Activated CD4-positive, alpha-beta T cell treated with anti-CD3 and anti-CD28 coated beads, Interleukin-2, amount 50 U/mL, for 48 hours (primary cell): ENCODE data around the gene TAPT1.
"Not testable (repeated sequence)": the region's sequence is repeated elsewhere in the genome, so short reads cannot be mapped to it uniquely, and the experiment has no call there.

ENCODE experiments used
- DNase-seq, 2 experiments: peaks; one replicate each; pipeline ENCODE4 v3.0.0-alpha.2; 2020

TAPT1 gene

DNA sequence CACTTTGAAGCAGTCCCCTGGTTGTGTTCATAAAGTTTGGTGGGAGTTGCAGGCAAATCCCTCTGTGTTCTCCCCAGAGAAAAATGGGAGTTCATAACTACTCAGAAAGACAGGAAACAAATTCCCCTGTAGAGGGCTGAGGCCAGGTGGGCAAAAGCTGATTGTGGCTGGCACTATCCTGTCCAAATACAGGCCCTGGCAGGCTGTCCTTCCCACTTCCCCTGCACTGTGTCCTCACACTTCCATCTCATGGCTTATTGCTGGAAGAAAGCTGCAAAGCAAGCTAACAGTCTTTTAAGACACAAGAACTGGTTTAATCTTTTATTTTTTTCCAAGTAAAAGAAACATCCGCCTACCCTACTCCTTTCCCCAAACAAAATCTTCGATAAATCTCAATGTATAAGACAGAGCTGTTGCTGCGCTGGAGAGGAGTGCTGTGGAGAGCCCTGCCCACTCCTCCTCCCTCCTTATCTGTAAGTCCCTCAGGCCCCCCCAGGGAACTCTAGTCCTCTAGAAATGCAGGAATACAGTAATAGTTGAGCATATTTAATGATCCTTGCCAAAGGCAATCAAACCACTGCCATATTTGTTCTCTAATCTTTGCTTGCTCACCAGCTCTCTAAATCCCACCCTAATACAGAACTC is 14.0 kb downstream of the TAPT1 start:
- DNase-seq: no peak

DNA sequence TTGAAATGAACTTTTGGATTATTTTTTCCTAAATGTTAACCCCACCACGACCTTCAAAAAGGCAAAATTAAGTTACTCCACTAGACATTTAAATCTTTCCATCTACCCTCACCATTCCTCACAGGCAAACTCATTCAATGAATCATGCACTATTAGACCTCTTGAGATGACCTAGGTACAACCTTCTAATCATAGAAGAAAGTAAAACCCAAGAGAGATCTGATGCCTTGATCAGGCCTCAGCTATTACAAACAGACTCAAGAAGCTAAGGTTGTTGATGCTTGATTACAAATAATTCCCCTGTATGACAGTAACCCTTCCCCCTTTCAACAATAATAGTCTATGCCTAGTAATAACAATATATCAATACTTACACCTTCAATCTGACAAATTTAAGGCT is 18.9 kb downstream of the TAPT1 start:
- no peak for DNase-seq

DNA sequence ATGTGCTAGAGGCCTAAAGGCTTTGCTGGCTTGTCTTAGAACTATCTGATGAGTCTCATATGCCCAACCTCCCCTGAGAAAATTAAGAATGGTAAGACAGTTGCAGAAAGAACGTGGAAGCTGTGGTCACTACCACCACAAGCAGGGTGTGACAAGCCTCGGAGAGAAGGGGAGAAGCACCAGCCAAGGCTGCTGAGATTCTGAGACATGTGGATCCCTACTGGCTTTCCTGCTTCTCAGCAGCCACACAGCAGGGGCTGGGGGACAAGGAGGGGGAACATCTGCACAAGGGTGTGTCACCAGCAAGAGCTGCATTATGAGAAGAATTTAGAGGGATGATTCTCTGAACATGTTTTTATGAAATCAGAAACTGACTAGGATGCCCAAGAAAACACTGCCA is 19.4 kb downstream of the TAPT1 start:
- no peak for DNase-seq

DNA sequence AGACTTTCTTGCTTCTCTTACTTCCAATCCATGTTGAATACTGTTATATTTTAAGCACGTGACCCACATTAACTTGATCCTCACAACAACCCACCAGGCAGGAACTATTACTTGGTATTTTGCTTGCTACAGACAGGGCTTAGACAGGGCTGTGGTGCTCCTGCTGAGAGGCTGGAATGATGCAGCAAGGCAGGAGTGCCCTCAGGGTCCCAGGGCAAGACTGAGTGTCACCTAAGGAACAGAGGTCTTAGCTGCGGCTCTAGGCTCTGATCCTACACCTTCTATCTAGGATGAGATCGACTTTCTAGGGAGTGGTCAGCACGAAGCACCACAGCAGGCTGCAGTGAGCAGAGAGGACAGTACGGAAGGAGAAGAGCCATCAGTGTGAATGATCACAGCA is 20.0 kb downstream of the TAPT1 start:
- DNase-seq: no peak

DNA sequence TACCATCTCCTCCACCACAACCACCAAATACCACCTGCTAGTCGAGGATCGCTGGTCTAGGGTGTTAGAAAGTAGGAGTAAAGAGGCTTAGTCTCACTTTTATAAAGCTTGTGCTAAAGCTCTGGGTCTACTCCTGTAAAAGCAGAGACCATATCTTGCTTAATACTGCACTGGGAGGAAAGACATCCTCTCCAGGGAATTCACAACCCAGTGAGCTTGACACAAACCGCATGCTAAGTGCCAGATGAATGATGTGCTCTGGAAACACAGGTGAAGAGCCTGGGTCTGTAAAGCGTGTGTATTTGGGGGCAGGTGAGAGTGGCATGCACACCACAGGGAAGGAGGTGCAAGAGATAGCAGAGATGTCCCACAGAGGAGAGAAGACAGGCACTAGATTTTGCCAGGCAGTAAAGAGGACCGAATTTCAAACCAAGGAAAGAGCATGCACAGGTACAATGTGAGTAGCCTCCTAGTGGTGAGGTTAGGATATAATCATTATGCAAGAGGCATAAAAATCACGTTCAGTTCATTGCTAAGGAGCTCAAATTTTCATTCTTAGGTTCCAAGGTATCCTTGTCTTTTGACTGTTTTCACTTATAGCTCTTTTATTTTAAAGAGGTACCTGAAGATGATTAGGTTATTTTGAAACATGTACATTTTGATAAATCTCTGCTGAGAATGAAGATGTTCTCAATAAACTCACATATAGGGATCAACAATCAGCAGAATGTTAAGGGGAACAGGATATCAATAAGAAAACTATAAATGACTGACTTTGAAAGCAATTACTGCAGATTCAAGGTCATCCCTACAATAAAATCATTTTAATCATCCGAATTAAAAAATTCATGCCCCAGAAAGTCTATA is 20.7 kb downstream of the TAPT1 start:
- no peak for DNase-seq

DNA sequence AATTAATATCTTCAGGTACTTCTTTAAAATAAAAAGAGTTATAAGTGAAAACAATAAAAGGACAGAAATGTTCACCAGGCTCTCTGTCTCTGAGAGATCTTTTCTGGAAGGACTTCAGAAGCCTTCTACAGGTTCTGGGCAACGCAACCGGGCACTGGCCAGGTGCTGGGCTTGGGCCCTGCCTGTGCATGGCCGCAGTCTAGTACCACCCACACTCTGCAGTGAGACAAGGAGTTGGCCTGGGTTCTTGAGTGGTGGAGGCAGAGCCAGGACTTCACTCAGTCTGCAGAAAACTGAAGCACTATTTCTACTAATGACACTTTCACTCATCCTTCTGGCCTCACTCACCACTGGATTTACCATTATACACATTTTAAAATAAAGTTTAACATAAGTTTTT is 21.8 kb downstream of the TAPT1 start:
- no peak for DNase-seq

DNA sequence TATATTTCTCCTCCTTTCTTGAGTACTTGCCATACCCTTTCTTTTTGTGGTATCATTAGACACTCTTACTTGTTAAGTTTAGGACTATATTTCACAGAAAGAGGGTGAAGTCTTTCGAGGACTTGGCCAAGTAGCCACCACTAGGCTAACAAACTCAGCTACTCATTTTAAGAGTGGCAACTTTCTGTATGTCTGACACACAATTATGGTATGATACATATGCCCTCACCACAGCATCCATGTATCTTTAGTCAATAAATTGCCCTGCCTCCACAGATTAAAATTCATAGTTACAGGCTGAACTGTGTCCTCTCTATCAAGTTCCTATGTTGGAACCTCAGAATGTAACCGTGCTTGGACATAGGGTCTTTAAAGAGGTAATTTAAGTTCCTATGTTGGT is 23.2 kb downstream of the TAPT1 start:
- DNase-seq: no peak

DNA sequence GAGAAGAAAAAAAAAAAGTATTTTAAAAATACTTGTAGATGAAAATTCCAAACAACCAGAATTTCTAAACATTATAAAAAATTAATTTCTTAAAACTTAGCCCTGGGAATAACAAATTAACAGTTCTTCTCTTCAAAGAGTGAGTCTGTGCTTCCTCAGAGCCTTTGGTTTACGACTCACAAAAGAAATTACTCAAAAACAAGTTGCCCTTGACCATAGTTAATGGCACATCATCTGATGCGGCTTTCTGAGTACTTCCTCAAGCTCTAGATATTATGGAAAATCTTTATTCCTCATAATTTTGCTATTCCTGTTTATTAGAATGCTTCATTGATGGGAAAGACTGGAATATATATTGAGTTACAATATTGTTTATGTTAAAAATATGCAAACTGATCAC is 23.7 kb downstream of the TAPT1 start:
- no peak for DNase-seq

DNA sequence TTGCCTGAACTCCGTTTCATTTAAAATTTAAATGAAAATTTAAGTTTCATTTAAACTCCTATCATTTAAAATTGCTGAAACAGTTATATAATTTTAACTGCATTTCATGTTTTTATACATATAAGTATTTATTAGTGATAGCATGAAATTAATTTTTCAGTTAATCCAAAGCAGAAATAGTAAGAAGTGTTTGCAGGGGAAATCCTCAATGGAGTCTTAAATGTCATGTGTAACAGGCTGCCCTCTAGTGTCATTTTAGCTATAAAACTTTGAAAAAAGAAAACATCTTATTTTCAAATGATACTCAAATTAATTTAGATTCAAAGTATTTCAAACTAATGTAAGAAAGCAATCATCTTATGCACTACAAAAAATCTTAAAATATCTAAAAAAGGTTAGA is 27.2 kb downstream of the TAPT1 start:
- no peak for DNase-seq

DNA sequence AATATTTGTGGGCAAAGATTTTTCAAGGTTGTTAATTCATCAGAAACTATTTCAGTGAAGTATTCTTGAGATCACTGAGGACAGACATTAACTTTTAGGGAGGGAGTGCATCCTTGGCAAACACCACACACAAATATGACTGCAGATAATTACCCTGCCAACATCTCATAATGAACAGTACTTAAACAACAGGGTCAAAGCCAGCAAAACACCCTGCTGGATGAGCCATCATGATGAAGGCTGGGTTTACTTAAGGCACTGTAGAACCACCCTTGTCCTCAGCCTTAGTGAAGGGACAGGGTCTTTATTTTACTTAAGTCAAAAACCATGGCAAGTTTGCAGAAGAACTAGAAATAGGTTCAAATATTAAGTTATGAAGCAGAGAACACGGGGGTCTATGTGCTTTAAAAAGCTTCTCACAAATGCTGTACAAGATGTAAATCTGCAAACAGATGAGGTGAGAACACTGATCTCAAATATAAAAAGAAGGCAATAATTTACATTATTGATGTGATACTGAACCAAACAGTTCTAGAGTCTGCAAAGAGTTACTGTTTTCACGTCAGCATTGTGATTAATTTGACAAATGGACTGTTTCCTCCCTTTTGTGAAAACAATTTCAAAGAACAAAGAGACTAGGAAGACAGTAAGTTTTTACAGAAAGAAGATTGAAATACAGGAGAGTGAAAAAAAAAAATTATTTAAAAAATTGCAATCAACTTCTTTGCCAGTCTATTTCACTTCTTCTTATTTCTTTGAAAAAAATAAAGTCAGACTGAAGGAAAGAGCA is 28.2 kb downstream of the TAPT1 start:
- DNase-seq: no peak

DNA sequence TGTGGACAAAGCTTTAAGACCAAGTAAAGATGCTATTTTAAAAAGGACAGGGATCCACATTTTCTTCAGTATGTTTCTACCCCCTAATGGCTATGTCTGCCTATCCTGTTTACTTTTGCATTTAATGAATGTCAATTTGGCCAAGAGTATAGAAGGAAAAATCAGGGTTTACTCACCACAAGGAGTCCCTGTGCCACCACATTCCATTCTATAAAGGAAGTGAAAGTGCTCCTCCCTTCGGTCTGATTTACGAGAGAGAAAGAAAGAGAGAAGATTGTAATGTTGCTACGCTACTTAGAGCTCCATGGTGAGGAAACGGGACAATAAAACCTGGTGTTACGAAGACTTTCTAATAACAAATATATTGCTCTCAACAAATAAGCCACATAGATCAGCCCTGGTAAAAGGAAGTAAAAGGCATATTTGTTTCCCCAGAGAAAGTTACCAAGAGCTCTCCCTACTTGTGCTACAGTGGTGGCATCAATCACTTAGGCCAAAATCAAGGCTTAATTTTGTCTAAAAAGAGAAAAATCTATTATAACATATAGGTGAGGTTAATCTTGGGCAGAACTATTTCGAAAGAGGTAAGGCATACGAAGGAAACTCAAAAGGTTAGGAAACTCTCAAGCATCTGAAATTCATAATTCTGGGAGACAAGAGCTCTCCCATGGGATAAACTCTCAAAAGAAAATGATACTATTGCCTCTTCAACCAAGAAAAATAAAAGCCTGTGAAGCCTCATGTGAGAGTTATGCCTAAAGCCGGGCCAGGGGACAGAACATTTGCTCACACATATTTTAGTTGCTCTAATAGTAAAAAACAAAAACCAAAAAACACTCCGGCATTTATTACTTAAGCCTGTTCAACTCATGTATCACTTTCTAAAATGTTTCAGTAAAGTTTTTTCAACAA is 29.5 kb downstream of the TAPT1 start:
- DNase-seq: no peak

DNA sequence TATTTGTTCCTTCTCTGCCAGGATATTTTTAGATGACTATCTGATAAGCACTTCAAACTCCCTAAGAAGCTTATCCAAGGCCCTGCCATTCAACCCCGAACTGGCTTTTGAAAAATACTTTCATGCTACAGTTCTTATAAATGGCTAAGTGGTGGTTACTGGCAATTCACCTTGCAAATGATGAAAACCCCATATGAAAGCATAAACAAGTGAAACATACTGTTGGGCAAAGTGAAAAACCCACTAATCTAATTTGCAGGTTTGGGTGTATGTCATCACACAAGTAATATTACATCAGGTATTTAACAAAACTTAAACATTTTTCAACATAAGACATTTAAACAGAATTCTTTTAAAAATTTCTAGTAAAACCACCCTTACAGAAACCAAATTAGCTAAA is 31.1 kb downstream of the TAPT1 start:
- no peak for DNase-seq

DNA sequence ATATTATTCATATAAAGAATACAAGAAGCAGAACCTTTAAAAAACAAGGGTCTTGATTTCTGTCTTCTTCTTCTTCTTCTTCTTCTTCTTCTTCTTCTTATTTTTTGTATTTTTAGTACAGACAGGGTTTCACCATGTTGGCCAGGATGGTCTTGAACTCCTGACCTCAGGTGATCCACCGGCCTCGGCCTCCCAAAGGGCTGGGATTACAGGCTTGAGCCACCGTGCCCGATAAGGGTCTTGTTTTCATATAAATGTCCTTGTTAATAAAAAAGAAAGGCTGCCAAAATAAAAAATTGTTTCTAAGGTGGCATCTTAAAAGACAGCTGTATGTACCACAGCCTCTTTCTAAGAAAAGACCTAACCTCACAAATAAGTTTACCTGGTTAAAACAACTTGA is 31.5 kb downstream of the TAPT1 start:
- DNase-seq: not testable (repeated sequence)

DNA sequence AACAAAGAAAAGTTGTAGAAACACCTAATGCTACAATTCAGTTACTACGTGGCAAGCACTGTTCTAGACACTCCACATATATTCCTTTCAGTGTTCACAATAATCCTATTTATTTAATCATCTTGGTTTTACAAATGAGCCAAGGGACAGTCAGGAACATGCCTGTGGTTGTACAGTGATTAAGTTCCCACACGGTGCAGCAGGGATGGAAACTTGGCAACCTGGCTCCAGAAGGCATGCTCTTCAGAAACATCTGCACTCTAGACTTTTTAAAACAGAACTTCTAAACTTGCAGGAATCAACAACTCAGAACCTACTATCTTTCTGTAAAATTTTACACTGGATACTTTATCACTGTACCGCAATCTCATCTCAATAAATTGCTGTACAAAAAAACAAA is 32.1 kb downstream of the TAPT1 start:
- no peak for DNase-seq

DNA sequence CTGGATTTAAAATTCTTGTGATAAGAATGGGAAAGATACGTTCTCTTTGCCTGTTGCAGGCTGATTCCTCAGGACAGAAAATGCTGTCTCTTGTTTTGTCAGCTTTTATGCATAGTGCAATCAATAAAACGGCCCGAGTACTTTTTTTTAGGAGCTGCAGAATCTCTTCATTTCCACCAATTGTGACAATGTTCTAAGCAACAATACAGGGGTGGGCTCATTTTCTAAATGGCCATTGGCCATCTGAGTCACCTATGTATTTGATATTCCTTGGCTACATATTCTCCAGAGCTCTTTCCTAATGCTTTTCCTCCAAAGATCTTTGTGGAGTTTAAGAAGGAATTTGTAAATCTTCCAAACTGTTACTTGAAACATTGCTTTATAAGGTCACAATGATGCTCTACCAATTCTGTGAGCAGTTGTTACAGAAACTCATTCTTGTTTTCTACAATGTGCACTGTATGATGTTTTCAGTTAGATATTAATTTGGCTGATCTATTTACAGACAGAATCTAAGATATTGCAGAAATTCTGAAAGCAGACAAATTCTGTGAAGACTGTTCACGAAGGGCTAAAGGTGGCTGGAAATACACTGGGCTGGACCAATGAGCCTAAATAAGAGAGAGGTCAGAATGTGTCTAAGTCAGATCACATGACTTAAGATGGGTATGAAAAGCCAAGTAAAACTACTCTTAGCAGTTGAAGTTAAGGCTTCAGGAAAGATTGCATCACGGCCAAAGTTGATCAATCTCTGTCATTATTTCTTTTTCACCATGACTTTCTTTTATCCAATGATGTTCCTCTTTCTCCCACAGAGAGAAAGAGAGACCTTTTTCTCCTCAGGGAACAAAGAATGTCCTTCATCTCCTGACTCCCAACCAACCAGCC is 33.4 kb downstream of the TAPT1 start:
- DNase-seq: no peak

DNA sequence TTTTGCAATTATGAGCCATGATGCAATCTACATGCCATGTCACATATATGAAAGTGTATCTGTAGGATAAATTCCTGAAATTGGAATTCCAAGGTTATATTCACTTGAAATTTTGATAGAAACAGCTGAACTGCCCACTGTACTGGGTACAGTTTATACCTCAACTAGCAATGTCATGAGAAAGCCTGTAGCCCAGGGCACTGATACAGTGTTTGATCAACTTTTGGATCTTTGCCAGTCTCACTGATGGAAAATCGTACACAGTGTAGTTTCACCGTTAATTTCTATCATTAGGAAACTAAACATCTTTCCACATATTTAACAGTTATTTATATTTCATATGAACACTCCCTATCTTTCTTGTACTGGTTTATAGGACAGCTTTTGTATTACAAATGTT is 34.2 kb downstream of the TAPT1 start:
- no peak for DNase-seq

DNA sequence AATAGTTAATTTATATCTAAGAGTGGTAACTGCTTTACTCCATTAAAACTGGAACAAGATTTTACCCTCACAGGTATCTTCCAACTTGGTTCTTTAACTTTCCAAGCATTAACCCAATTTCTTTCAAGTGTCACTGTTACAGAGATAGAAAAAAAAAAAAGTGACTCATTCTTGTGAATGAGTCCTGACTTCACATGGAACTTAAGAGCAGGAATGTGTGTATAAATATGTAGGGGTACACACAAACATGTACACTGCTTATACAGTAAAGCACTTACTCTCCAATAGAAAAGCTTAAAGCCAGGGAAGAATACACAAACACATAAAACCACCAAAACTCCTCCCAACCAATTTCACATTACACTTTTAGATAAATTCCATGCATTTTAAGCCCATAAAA is 38.8 kb downstream of the TAPT1 start:
- DNase-seq: no peak

DNA sequence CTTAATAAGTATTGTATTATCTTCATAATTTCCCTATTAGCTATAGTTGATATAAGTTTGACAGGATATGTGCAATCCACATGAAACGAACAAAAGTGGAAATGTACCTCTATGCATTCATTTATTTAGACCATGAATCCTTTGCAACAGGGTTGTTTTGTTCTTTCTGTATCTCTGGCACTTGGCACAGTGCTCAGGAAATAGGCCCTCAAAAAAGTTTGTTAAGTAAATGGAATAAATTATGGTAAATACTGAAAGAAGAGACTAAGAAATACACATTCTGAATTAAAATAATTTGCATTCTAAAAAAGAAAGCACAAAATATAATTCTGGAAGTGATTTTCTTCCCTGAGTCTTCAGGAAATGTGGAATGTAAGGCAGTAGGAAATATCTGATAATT is 39.3 kb downstream of the TAPT1 start:
- no peak for DNase-seq

DNA sequence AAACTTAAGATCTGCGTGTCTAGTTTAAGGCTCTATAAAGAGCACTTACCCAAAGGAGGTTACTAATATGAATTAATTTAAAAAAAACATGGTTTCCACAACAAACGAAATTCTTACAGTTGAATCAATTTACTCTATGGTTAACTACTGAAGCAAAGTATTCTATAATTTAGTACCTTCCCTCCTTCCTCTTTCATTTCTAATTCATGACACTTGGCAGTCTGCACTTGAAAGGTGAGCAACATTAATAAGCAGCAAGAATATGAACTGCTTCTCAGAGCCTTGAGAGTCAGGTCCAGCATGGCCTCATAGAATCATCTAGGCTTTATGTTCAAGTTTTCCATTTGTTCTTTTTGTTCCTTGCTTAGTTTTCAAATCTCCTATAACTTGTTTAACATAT is 42.7 kb downstream of the TAPT1 start:
- DNase-seq: no peak

DNA sequence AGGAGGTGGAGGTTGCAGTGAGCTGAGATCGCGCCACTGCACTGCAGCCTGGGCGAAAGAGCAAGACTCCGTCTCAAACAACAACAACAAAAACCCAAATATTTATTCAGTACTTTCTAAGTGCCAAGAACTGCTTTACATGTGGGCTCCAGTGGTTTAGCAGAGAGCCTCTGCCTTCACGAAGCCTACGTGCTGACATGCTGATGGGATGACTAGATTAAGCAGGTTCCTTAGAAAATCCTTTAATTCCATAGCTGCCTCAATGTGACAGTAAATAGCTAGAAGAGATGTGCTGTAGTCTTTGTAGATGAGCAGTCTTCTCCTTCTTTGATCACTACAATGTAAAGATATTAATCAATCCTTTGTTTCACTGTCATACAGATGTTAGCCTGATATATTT is 49.6 kb downstream of the TAPT1 start:
- no peak for DNase-seq

DNA sequence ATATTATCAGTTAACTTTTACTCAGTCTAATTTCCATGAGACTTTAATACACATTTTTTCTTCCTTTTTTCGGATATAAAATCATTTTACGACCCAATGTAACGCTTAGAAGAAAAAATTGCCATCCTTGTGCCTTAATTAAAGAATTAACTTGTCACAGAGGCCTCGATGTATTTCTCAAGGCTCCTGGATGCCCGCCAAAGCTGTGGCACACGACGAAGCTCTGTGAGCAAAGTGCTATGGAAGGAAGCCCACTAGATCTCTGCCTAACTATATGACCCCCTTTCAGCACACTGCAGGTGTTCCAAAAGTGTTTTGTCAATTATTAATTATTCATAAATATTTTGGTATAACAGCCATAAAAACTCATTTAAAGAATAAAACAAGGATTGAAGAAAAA is 54.4 kb downstream of the TAPT1 start:
- no peak for DNase-seq

DNA sequence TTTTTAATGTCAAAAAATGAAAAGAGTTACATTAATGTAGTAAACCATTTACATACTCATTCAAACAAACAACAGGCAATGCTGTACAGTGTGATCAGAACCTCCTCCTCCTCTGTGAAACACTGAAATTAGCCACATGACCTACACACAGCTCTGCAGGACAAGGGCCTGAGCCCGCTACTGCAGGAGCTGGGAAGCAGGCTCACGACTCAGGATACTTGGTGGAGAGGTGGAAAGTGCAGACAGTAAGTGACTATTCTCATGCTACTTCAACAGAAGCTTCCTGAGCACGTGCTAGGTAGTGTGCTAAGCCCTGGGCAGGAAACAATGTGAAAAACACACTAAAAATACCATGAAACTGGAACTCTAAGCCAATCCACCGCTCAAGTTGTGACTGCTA is 56.8 kb downstream of the TAPT1 start:
- DNase-seq: no peak
